Measurements from ENCODE around the gene RHOB.

RHOB gene

DNA sequence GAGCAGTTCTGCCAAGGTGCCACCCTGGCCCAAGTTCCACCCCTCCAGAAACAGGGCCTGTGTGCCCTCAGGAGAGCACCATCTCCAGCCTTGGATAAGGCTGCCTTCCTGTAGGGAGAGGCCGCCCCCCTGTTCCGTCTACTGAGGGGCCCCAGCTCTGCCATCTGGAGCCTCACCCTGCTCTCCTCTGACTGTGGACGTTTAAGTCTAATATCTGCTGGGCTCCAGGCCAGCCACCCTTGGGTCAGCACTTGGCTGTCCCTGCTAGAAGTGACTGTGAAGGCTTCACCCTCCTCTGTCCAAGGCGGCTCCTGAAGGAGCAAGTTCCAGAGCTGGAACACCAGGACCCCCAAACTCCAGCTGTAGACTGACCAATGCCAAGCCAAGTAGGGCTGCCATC, 26.3 kb downstream of the RHOB start:
- H3K27me3 ChIP-seq (ENCODE audit: control insufficient read depth, insufficient read depth, low read length): peaks cover 15% of the 10 kb centered on the region

DNA sequence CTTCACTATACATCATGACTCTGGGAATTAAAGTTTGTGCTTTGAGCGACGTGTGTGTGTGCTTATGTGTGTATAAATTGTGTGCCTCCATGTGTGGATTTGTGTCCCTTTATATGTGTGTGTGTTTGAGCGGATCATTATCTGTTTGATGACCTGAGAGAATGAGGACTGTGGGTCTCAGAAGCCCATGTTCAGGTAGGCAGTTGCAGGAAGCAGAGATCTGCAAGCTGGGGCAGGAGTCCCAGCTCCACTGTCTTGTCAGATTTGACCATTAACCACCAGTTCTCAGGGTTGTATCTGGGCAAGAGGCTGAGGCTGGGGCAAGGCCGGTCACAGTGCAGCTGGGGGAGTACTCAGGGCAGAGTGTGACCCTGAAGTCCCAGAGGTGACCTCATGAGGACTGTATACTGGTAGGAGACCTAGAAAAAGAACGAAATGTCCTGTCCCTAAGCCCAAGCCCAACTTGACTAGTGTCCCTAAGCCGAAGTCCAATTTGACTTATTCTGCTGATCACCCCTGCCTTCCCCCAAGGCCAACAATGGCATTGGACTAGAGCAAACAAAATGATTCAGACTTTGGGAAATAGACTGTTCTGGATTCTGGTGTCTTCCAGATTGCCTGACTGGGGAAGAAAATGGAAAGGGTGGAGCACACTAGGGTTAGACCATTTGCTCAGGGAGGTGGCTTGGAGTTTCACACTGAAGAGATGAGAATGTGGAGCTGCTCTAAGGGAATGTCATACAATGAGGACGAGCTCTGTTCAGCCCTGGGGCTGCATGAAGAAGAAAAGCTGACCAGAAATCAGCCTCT, 28.1 kb downstream of the RHOB start:
- no peaks in the 10 kb centered on the region for H3K36me3 ChIP-seq (ENCODE audit: insufficient read depth, low read length)
- no peaks in the 10 kb centered on the region for H3K4me1 ChIP-seq (ENCODE audit: control insufficient read depth, insufficient read depth, low read length)
- H3K27me3 ChIP-seq (ENCODE audit: control insufficient read depth, insufficient read depth, low read length): peaks cover 15% of the 10 kb centered on the region
- no peaks in the 10 kb centered on the region for H3K9me3 ChIP-seq (replicated peaks; ENCODE audit: low read length)
- no peak overlapping the region for H3K9ac ChIP-seq (ENCODE audit: low read depth, low read length)
- no peak overlapping the region for H3K4me3 ChIP-seq (ENCODE audit: low read length)
- no peak overlapping the region for H3K4me2 ChIP-seq (ENCODE audit: low read length)

More for the DNA sequence above, 26.3 kb downstream of the RHOB start:
- no peaks in the 10 kb centered on the region for H3K4me1 ChIP-seq (ENCODE audit: control insufficient read depth, insufficient read depth, low read length)
- H3K9me3 ChIP-seq (replicated peaks; ENCODE audit: low read length): no peaks in the 10 kb centered on the region
- no peaks in the 10 kb centered on the region for H3K36me3 ChIP-seq (ENCODE audit: insufficient read depth, low read length)
- no peak overlapping the region for H3K4me2 ChIP-seq (ENCODE audit: low read length)
- H3K4me3 ChIP-seq (ENCODE audit: low read length): no peak overlapping the region
- no peak overlapping the region for H3K9ac ChIP-seq (ENCODE audit: low read depth, low read length)

DNA sequence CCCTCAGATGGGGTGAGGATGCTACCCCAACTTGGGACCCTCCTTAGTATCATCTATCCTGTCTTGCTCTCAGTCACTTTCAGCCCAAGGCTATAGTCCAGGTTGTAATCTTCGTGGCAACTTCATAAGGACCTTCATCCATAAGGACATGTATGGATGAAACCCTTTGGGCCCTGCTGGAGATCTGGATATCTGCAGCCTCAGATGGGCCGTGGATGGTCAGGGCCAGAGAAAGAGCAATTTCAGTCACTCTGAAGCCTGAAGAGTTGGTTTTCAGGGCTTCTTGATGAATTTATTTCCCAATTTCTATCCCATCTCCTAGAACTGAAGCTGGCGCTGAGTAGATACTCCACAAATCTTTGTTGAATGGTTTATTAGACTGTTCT, 28.7 kb downstream of the RHOB start:
- Histone ChIP-seq H3K27me3 (ENCODE audit: control insufficient read depth, insufficient read depth, low read length) (peaks cover 14% of the 10 kb centered on the region), H3K9ac (ENCODE audit: low read depth, low read length) (no peak overlapping the region)

DNA sequence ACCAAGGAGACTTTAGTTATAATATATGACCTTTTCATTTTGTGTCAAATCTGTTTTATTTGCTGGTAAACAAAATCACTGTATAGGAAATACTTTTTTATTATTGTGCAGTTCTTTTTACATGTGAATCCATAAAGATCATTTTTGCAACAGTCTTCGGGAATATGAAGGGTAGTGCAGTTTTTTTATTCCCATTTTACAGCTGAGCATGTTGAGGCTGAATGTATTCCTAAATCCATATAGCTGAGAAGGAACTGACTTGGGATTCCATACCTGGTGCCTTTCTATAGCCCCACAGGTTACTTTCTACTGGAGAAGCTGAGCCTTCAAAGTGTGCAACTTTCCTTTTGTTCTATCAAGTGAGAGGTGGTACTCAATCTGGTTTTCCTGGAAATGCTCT, 29.6 kb downstream of the RHOB start:
- H3K36me3 ChIP-seq (ENCODE audit: insufficient read depth, low read length): no peaks in the 10 kb centered on the region
- peaks cover 8% of the 10 kb centered on the region for H3K27me3 ChIP-seq (ENCODE audit: control insufficient read depth, insufficient read depth, low read length)
- H3K4me1 ChIP-seq (ENCODE audit: control insufficient read depth, insufficient read depth, low read length): no peaks in the 10 kb centered on the region
- no peak overlapping the region for H3K4me3 ChIP-seq (ENCODE audit: low read length)
- no peak overlapping the region for H3K4me2 ChIP-seq (ENCODE audit: low read length)
- H3K9me3 ChIP-seq (replicated peaks; ENCODE audit: low read length): no peaks in the 10 kb centered on the region
- no peak overlapping the region for H3K9ac ChIP-seq (ENCODE audit: low read depth, low read length)

More for the DNA sequence above, 28.7 kb downstream of the RHOB start:
- H3K4me1 ChIP-seq (ENCODE audit: control insufficient read depth, insufficient read depth, low read length): no peaks in the 10 kb centered on the region
- H3K4me2 ChIP-seq (ENCODE audit: low read length): no peak overlapping the region
- no peak overlapping the region for H3K4me3 ChIP-seq (ENCODE audit: low read length)
- no peaks in the 10 kb centered on the region for H3K36me3 ChIP-seq (ENCODE audit: insufficient read depth, low read length)
- H3K9me3 ChIP-seq (replicated peaks; ENCODE audit: low read length): no peaks in the 10 kb centered on the region

DNA sequence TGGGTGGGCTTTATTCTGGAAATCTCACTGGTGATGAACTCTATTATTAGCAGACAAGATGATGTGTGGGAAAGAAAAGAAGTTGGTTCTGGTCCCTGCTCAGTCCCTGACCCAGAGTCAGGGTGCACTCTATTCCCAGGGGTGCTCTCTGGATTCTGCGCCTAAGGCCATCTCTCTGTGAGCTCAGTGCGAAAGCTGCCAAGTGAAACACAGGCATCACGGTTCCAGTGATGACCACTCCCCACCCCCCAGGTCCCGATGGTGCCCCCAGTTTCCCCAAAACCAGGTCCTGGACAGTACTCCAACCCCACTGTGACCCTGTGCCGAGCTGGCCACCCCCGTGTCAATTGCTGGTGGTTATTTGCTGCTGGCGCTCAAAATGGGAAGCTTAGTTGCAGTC, 30.1 kb downstream of the RHOB start:
- Histone ChIP-seq H3K9ac (ENCODE audit: low read depth, low read length) (no peak overlapping the region), H3K4me3 (ENCODE audit: low read length) (no peak overlapping the region), H3K27me3 (ENCODE audit: control insufficient read depth, insufficient read depth, low read length) (peaks cover 8% of the 10 kb centered on the region)

DNA sequence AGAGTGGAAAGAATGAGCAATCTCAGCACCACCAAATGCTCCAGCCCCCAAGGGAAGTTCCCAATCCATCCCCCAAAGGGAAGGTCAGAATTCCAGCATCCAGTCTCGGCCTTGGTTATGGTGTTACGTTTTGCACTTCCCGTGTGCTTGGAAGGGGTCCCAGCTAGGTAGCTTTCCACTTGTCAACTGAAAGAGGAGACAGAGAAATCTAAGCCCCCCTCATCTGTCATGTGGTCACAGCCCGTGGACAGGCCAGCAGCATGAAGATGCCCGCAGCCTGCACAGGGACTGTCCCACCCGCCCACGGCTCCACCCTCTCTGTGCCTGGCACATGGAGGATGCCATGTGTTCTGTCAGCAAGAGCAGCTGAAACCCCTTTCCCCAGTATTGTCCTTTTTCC, 32.1 kb downstream of the RHOB start:
- Histone ChIP-seq H3K4me2 (ENCODE audit: low read length) (no peak overlapping the region), H3K4me1 (ENCODE audit: control insufficient read depth, insufficient read depth, low read length) (peaks cover 8% of the 10 kb centered on the region), H3K27me3 (ENCODE audit: control insufficient read depth, insufficient read depth, low read length) (peaks cover 4% of the 10 kb centered on the region), H3K9ac (ENCODE audit: low read depth, low read length) (no peak overlapping the region), H3K36me3 (ENCODE audit: insufficient read depth, low read length) (no peaks in the 10 kb centered on the region), H3K9me3 (replicated peaks; ENCODE audit: low read length) (no peaks in the 10 kb centered on the region), H3K4me3 (ENCODE audit: low read length) (no peak overlapping the region)

More for the DNA sequence above, 30.1 kb downstream of the RHOB start:
- no peaks in the 10 kb centered on the region for H3K9me3 ChIP-seq (replicated peaks; ENCODE audit: low read length)
- no peak overlapping the region for H3K4me2 ChIP-seq (ENCODE audit: low read length)
- H3K4me1 ChIP-seq (ENCODE audit: control insufficient read depth, insufficient read depth, low read length): no peaks in the 10 kb centered on the region
- H3K36me3 ChIP-seq (ENCODE audit: insufficient read depth, low read length): no peaks in the 10 kb centered on the region

DNA sequence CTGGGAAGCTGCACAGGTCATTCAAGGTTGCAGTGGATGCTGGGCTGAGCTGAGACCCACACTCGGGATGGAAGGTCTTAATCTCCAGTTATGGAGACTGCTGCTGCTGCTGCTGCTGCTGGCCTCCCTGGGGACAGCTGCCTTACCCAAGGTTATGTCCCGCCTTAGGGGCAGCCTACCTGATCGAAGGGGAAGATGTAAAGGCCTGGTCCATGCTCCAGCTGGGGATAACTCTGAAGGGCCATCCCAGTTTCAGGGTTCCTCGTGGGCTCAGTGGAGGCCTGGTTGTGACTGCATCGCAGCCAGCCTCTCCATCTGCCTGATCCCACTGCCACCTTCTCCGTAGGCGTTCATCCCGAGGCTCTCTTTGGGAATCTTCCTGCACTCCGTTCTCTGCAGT, 33.0 kb downstream of the RHOB start:
- Histone ChIP-seq H3K9ac (ENCODE audit: low read depth, low read length) (no peak overlapping the region), H3K4me1 (ENCODE audit: control insufficient read depth, insufficient read depth, low read length) (peaks cover 8% of the 10 kb centered on the region), H3K4me2 (ENCODE audit: low read length) (no peak overlapping the region), H3K27me3 (ENCODE audit: control insufficient read depth, insufficient read depth, low read length) (peaks cover 4% of the 10 kb centered on the region), H3K9me3 (replicated peaks; ENCODE audit: low read length) (no peaks in the 10 kb centered on the region), H3K36me3 (ENCODE audit: insufficient read depth, low read length) (no peaks in the 10 kb centered on the region), H3K4me3 (ENCODE audit: low read length) (no peak overlapping the region)

DNA sequence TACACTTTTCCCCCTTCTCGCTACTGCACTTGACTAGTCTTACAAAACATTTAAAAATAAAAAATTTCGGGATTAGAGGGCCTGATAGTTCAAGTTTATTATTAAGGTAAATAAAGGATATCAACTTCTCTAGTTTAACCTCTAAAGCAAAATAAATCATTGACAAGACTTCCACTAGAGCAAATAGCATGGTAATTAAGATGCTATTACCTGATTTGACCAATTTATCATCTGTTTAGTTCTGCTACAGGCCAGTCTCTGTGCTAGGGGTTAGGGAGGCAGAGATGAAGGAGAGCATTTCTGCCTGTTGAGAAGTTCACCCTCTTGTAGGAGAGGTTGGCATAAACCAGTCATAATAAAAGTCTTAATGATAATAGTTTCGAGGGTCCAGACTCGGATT, 34.0 kb downstream of the RHOB start:
- Histone ChIP-seq H3K9ac (ENCODE audit: low read depth, low read length) (no peak overlapping the region), H3K4me1 (ENCODE audit: control insufficient read depth, insufficient read depth, low read length) (peaks cover 8% of the 10 kb centered on the region), H3K9me3 (replicated peaks; ENCODE audit: low read length) (no peaks in the 10 kb centered on the region), H3K4me2 (ENCODE audit: low read length) (no peak overlapping the region), H3K4me3 (ENCODE audit: low read length) (no peak overlapping the region), H3K36me3 (ENCODE audit: insufficient read depth, low read length) (no peaks in the 10 kb centered on the region), H3K27me3 (ENCODE audit: control insufficient read depth, insufficient read depth, low read length) (peaks cover 12% of the 10 kb centered on the region)

DNA sequence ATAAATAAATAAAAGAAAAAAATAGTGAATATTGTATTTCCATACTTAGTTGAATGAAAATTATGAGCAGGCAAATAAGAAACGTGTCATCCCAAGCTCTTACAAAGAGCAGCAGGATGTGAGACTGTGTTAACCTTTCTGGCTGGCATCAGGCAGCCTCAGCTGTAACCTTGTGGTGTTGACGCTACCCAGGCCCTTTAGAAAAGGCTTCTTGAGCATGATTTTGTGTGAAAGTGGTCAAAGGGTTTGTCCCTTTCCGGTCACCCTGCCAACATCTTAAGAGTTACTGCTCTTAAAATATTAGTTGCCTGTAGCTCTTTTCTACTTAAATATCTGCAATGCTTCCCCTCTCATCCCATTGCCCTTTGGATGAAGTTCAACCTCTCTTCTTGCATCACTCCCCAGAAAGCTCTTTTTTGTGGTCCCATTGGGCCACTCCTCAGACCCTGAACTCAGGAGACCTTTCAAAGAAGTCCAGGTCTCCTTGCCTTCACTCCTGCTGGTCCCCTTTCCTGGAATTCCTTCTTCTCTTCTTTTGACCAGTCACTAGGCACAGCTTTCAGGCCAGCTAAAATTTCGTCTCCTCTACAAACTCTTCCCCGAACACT, 35.0 kb downstream of the RHOB start:
- peaks cover 8% of the 10 kb centered on the region for H3K4me1 ChIP-seq (ENCODE audit: control insufficient read depth, insufficient read depth, low read length)
- no peaks in the 10 kb centered on the region for H3K36me3 ChIP-seq (ENCODE audit: insufficient read depth, low read length)
- no peaks in the 10 kb centered on the region for H3K9me3 ChIP-seq (replicated peaks; ENCODE audit: low read length)
- no peak overlapping the region for H3K9ac ChIP-seq (ENCODE audit: low read depth, low read length)
- H3K27me3 ChIP-seq (ENCODE audit: control insufficient read depth, insufficient read depth, low read length): peaks cover 9% of the 10 kb centered on the region
- H3K4me3 ChIP-seq (ENCODE audit: low read length): no peak overlapping the region
- no peak overlapping the region for H3K4me2 ChIP-seq (ENCODE audit: low read length)

DNA sequence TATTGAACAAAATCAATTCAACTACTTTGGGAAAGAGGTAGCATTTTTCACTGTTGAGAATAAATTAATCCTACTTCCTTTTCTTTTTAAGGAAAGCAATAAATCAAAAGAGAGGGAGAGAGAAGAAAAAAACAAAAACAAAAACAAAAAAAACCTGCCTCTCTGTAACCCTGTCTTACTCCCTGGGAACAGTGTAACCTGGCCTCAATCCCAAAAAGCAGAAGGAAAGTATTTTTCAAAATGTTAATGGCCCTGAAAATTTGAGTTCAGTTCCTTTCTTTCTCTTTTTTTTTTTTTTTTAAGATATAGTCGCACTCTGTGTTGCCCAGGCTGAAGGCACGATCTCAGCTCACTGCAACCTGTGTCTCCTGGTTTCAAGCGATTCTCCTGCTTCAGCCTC, 35.9 kb downstream of the RHOB start:
- Histone ChIP-seq H3K4me2 (ENCODE audit: low read length) (no peak overlapping the region), H3K36me3 (ENCODE audit: insufficient read depth, low read length) (no peaks in the 10 kb centered on the region), H3K27me3 (ENCODE audit: control insufficient read depth, insufficient read depth, low read length) (peaks cover 9% of the 10 kb centered on the region), H3K9me3 (replicated peaks; ENCODE audit: low read length) (no peaks in the 10 kb centered on the region), H3K9ac (ENCODE audit: low read depth, low read length) (no peak overlapping the region), H3K4me1 (ENCODE audit: control insufficient read depth, insufficient read depth, low read length) (peaks cover 8% of the 10 kb centered on the region), H3K4me3 (ENCODE audit: low read length) (no peak overlapping the region)

DNA sequence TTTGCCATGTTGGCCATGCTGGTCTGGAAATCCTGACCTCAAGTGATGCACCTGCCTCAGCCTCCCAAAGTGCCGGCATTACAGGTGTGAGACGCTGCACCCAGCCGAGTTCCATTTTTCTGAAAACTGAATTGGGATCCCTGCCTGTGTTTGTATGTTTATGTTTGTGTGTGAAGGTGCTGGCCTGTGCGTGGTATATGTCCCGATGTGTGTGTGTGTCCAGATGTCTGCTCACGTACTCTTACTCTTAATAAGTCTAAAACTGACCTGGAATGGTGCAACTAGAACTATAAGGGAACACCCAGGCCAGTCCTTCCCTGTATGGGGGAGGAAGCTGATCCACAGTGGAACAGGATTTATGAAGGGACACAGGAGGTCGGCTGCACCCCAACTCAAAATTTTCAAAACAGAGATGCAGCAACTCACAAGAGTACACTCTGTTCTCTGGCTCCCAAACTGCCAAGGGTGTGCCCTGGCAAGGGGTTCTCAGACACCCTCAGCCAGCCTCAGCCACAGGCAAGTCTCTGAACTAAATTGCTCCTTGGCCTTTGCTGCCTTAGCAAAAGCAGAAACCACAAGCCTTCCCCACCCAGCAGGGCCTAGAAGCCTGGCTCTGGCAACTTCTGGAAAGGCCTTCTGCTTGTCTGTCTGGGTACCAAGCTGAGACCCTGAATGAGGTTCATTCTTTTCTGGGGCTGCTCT, 36.5 kb downstream of the RHOB start:
- H3K36me3 ChIP-seq (ENCODE audit: insufficient read depth, low read length): no peaks in the 10 kb centered on the region
- peaks cover 9% of the 10 kb centered on the region for H3K27me3 ChIP-seq (ENCODE audit: control insufficient read depth, insufficient read depth, low read length)
- peaks cover 8% of the 10 kb centered on the region for H3K4me1 ChIP-seq (ENCODE audit: control insufficient read depth, insufficient read depth, low read length)
- H3K4me2 ChIP-seq (ENCODE audit: low read length): no peak overlapping the region
- H3K4me3 ChIP-seq (ENCODE audit: low read length): no peak overlapping the region
- H3K9me3 ChIP-seq (replicated peaks; ENCODE audit: low read length): no peaks in the 10 kb centered on the region
- H3K9ac ChIP-seq (ENCODE audit: low read depth, low read length): no peak overlapping the region
